HepG2 (cell line): ENCODE results near the gene SAE1. TPM values are rescaled to one million over a fixed set of nuclear protein-coding genes. Genes with fewer than 3 reads are reported as not detected.

ENCODE experiments used
- ARNT ChIP-seq: fragments of 450-650 bp; IDR thresholded peaks from 2 replicates; pipeline ENCODE4 v1.6.1; 2017
- KAT8 ChIP-seq: IDR thresholded peaks from 2 replicates; pipeline ENCODE4 v1.6.1; 2016; ENCODE audit warnings: missing genetic modification reagents, missing compliant biosample characterization
- RXRA ChIP-seq: sonication (generic); formaldehyde crosslinking; IDR thresholded peaks from 2 replicates; pipeline ENCODE4 v1.5.1; 2020; ENCODE audit warnings: missing genetic modification reagents
- SALL1 ChIP-seq: sonication (generic); formaldehyde crosslinking; IDR thresholded peaks from 2 replicates; pipeline ENCODE4 v1.8.0; 2022; ENCODE audit warnings: mild to moderate bottlenecking, missing genetic modification reagents
- SP5 ChIP-seq: IDR thresholded peaks from 2 replicates; pipeline ENCODE4 v1.6.1; 2016; ENCODE audit warnings: low read depth, borderline replicate concordance
- YY1 ChIP-seq: IDR thresholded peaks from 2 replicates; pipeline ENCODE4 v1.6.1; 2011; ENCODE audit warnings: low read length, low read depth, moderate library complexity, mild to moderate bottlenecking; ENCODE audit not compliant: insufficient read depth, insufficient replicate concordance
- ZBTB7B ChIP-seq: sonication (generic); formaldehyde crosslinking; IDR thresholded peaks from 2 replicates; pipeline ENCODE4 v1.4.0; 2020; ENCODE audit warnings: missing genetic modification reagents
- ZFAT ChIP-seq: sonication (generic); formaldehyde crosslinking; conservative IDR thresholded peaks from 2 replicates; pipeline ENCODE4 v1.8.1; 2023; ENCODE audit warnings: missing genetic modification reagents, inconsistent platforms
- ZNF138 ChIP-seq: sonication (generic); formaldehyde crosslinking; IDR thresholded peaks from 2 replicates; pipeline ENCODE4 v1.5.0; 2020; ENCODE audit warnings: mild to moderate bottlenecking, low read depth, missing genetic modification reagents
- ZNF160 ChIP-seq: sonication (generic); formaldehyde crosslinking; IDR thresholded peaks from 2 replicates; pipeline ENCODE4 v1.8.0; 2022; ENCODE audit warnings: mild to moderate bottlenecking, inconsistent platforms, missing genetic modification reagents
- ZNF451 ChIP-seq: sonication (generic); formaldehyde crosslinking; IDR thresholded peaks from 2 replicates; pipeline ENCODE4 v1.5.0; 2020; ENCODE audit warnings: mild to moderate bottlenecking, missing genetic modification reagents
- ZNF549 ChIP-seq: sonication (generic); formaldehyde crosslinking; IDR thresholded peaks from 2 replicates; pipeline ENCODE4 v1.5.0; 2020; ENCODE audit warnings: missing genetic modification reagents
- ZNF878 ChIP-seq: sonication (generic); formaldehyde crosslinking; IDR thresholded peaks from 2 replicates; pipeline ENCODE4 v1.8.1; 2023; ENCODE audit warnings: mild to moderate bottlenecking, missing genetic modification reagents, moderate library complexity
- ZSCAN31 ChIP-seq: sonication (generic); formaldehyde crosslinking; IDR thresholded peaks from 2 replicates; pipeline ENCODE4 v1.5.0; 2020; ENCODE audit warnings: low read depth, mild to moderate bottlenecking, missing genetic modification reagents
- ZSCAN9 ChIP-seq: IDR thresholded peaks from 2 replicates; pipeline ENCODE4 v1.6.1; 2016; ENCODE audit warnings: borderline replicate concordance
- polyA plus RNA-seq, 8 experiments: library from polyadenylated mRNA; depleted of rRNA in 3 of 8; stranded (reverse) in 7 of 8; unstranded in 1 of 8; fragments of >200 nt; fragmentation: Illumina TruSeq in 4 of 8; extraction: Trizol in 4 of 8; gene quantifications; 2 replicates each; pipeline versions ENCODE4 v1.2.1 to v1.2.3, GENCODE V29; 2011 to 2016; ENCODE audit warnings: low read depth in 4 of 8, missing spikeins in 1 of 8, mixed read lengths in 1 of 8; ENCODE audit not compliant: insufficient read depth in 1 of 8
- total RNA-seq, 5 experiments: library from RNA; depleted of rRNA; stranded (reverse); fragments of >200 nt; fragmentation: Illumina TruSeq; extraction: Trizol; gene quantifications; 2 replicates each; pipeline ENCODE4 v1.2.3, GENCODE V29; 2016; ENCODE audit warnings: low read depth in 1 of 5
- TF ChIP-seq, protein P1 (sequence below): sonication (generic); formaldehyde crosslinking; IDR thresholded peaks from one replicate; pipeline ENCODE4 v1.5.1; 2020; ENCODE audit warnings: mild to moderate bottlenecking, missing genetic modification reagents; ENCODE audit errors: not compliant biosample characterization
- TF ChIP-seq, protein P2 (sequence below): sonication (generic); formaldehyde crosslinking; IDR thresholded peaks from 2 replicates; pipeline ENCODE4 v1.4.0; 2020; ENCODE audit warnings: missing genetic modification reagents, borderline replicate concordance
- TF ChIP-seq, protein P3 (sequence below): sonication (generic); formaldehyde crosslinking; IDR thresholded peaks from 2 replicates; pipeline ENCODE4 v1.5.0; 2020; ENCODE audit warnings: missing genetic modification reagents

SAE1 gene
- total and polyA plus RNA-seq, 2 of the 13 experiments (the other 11 are each of a cell fraction or from before 2014, with no cell fraction given): 87.6 to 197 TPM

DNA sequence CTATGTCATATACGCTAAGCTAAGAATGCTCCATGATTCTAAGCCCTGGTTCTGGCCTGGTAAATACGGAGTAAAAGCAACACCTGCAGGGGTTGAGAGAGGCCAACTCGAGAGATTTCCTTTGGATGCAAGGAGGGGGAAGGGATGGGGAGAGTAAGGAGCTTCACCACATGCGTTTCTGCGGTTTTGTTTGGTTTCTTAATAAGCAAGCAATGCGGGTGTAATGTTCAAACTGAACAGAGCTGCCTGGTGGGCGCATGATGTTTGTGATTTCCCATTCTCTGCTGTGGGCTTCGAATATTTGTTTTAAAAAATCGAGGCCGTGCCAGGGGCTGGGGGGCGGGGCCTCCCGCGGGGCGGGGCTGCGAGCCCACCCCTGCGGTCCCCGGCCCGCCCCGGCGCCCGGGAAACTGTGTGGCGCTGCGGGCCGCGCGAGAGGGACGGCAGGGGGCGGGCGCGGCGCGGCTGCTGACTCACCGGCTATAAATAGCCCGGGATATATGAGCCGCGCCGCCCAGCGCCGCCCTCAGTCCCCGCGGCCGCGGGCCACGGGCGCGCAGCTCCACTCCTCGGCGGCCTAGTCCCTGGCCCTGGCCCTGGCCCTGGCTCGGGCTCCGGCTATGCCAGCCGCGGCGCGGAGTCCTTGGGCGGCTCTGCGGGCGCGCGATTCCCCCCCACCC, 95.3 kb downstream of the SAE1 start (continued):
- TF ChIP-seq ZNF451 (peak; percentile 81; the same call in 1 of the 2 replicates), YY1 (peak; percentile 84), ZFAT (CRISPR knock-in tag) (peak; percentile 80; the same call in 1 of the 2 replicates), ZSCAN31 (peak; percentile 64), ZNF138 (CRISPR knock-in tag) (0 out of 2 replicates have a peak, but pooled peaks have one; percentile 43), ARNT (no peak), ZNF549 (CRISPR knock-in tag) (no peak), KAT8 (CRISPR knock-in tag) (peak; percentile 57), ZSCAN9 (CRISPR knock-in tag) (peak; percentile 33; the same call in 1 of the 2 replicates), ZNF160 (CRISPR knock-in tag) (0 out of 2 replicates have a peak, but pooled peaks have one; percentile 71), RXRA (CRISPR knock-in tag) (no peak), ZNF878 (CRISPR knock-in tag) (peak; percentile 51; the same call in 1 of the 2 replicates), ZBTB7B (CRISPR knock-in tag) (peak; percentile 82; the same call in 1 of the 2 replicates), SALL1 (CRISPR knock-in tag) (peak; percentile 78), SP5 (CRISPR knock-in tag) (peak; percentile 64)
- TF ChIP-seq, protein P1, sequence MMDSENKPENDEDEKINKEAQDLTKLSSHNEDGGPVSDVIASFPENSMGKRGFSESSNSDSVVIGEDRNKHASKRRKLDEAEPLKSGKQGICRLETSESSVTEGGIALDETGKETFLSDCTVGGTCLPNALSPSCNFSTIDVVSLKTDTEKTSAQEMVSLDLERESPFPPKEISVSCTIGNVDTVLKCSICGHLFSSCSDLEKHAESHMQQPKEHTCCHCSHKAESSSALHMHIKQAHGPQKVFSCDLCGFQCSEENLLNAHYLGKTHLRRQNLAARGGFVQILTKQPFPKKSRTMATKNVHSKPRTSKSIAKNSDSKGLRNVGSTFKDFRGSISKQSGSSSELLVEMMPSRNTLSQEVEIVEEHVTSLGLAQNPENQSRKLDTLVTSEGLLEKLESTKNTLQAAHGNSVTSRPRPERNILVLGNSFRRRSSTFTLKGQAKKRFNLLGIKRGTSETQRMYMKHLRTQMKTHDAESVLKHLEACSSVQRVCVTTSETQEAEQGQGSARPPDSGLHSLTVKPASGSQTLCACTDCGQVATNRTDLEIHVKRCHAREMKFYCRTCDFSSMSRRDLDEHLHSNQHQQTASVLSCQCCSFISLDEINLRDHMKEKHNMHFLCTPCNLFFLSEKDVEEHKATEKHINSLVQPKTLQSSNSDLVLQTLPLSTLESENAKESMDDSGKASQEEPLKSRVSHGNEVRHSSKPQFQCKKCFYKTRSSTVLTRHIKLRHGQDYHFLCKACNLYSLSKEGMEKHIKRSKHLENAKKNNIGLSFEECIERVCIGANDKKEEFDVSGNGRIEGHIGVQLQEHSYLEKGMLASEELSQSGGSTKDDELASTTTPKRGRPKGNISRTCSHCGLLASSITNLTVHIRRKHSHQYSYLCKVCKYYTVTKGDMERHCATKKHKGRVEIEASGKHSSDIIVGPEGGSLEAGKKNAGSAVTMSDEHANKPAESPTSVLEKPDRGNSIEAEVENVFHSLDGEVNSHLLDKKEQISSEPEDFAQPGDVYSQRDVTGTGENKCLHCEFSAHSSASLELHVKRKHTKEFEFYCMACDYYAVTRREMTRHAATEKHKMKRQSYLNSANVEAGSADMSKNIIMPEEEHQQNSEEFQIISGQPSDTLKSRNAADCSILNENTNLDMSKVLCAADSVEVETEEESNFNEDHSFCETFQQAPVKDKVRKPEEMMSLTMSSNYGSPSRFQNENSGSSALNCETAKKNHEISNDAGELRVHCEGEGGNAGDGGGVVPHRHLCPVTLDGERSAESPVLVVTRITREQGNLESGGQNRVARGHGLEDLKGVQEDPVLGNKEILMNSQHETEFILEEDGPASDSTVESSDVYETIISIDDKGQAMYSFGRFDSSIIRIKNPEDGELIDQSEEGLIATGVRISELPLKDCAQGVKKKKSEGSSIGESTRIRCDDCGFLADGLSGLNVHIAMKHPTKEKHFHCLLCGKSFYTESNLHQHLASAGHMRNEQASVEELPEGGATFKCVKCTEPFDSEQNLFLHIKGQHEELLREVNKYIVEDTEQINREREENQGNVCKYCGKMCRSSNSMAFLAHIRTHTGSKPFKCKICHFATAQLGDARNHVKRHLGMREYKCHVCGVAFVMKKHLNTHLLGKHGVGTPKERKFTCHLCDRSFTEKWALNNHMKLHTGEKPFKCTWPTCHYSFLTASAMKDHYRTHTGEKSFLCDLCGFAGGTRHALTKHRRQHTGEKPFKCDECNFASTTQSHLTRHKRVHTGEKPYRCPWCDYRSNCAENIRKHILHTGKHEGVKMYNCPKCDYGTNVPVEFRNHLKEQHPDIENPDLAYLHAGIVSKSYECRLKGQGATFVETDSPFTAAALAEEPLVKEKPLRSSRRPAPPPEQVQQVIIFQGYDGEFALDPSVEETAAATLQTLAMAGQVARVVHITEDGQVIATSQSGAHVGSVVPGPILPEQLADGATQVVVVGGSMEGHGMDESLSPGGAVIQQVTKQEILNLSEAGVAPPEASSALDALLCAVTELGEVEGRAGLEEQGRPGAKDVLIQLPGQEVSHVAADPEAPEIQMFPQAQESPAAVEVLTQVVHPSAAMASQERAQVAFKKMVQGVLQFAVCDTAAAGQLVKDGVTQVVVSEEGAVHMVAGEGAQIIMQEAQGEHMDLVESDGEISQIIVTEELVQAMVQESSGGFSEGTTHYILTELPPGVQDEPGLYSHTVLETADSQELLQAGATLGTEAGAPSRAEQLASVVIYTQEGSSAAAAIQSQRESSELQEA (CRISPR knock-in tag): no peak
- TF ChIP-seq, protein P2, sequence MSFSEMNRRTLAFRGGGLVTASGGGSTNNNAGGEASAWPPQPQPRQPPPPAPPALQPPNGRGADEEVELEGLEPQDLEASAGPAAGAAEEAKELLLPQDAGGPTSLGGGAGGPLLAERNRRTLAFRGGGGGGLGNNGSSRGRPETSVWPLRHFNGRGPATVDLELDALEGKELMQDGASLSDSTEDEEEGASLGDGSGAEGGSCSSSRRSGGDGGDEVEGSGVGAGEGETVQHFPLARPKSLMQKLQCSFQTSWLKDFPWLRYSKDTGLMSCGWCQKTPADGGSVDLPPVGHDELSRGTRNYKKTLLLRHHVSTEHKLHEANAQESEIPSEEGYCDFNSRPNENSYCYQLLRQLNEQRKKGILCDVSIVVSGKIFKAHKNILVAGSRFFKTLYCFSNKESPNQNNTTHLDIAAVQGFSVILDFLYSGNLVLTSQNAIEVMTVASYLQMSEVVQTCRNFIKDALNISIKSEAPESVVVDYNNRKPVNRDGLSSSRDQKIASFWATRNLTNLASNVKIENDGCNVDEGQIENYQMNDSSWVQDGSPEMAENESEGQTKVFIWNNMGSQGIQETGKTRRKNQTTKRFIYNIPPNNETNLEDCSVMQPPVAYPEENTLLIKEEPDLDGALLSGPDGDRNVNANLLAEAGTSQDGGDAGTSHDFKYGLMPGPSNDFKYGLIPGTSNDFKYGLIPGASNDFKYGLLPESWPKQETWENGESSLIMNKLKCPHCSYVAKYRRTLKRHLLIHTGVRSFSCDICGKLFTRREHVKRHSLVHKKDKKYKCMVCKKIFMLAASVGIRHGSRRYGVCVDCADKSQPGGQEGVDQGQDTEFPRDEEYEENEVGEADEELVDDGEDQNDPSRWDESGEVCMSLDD (CRISPR knock-in tag): peak; percentile 48; the same call in 1 of the 2 replicates
- TF ChIP-seq, protein P3, sequence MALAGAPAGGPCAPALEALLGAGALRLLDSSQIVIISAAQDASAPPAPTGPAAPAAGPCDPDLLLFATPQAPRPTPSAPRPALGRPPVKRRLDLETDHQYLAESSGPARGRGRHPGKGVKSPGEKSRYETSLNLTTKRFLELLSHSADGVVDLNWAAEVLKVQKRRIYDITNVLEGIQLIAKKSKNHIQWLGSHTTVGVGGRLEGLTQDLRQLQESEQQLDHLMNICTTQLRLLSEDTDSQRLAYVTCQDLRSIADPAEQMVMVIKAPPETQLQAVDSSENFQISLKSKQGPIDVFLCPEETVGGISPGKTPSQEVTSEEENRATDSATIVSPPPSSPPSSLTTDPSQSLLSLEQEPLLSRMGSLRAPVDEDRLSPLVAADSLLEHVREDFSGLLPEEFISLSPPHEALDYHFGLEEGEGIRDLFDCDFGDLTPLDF (CRISPR knock-in tag): peak; percentile 49; the same call in 1 of the 2 replicates
